Mesothelial cell of epicardium (in vitro differentiated cells): ENCODE results near the gene PRORP. TPM values are rescaled to one million over a fixed set of nuclear protein-coding genes. Genes with fewer than 3 reads are reported as not detected.

Experiments
- DNase-seq, 2 experiments: peaks; one replicate each; pipeline ENCODE4 v3.0.0; 2021; ENCODE audit warnings: low spot score in 2 of 2; ENCODE audit not compliant: unreplicated experiment in 2 of 2
- H3K27ac Mint-ChIP-seq: 2 replicates; pipeline ENCODE4 v1.8.0; 2021; ENCODE audit warnings: mixed read lengths
- H3K27me3 Mint-ChIP-seq: 2 replicates; pipeline ENCODE4 v1.8.0; 2021; ENCODE audit warnings: low read depth, mixed read lengths
- H3K36me3 Mint-ChIP-seq: 2 replicates; pipeline ENCODE4 v1.8.0; 2021; ENCODE audit warnings: mixed read lengths
- H3K4me1 Mint-ChIP-seq: 2 replicates; pipeline ENCODE4 v1.8.0; 2021; ENCODE audit warnings: mixed read lengths
- H3K4me3 Mint-ChIP-seq: 2 replicates; pipeline ENCODE4 v1.8.0; 2021; ENCODE audit warnings: mild to moderate bottlenecking, moderate library complexity, mixed read lengths
- H3K9me3 Mint-ChIP-seq: 2 replicates; pipeline ENCODE4 v1.8.0; 2021; ENCODE audit warnings: mixed read lengths
- total RNA-seq: library from RNA; stranded (reverse); gene quantifications from 3 replicates; pipeline ENCODE4 v1.2.1, GENCODE V29; 2021
- TF ChIP-seq, protein P1 (sequence below): fragments of 200-600 bp; sonication (generic); IDR thresholded peaks from one replicate; pipeline ENCODE4 v1.5.0; 2021; ENCODE audit warnings: antibody characterized with exemption; ENCODE audit not compliant: unreplicated experiment

Gene PRORP
- total RNA-seq, 1 donor from 2014 or later = 31.4 TPM

DNA sequence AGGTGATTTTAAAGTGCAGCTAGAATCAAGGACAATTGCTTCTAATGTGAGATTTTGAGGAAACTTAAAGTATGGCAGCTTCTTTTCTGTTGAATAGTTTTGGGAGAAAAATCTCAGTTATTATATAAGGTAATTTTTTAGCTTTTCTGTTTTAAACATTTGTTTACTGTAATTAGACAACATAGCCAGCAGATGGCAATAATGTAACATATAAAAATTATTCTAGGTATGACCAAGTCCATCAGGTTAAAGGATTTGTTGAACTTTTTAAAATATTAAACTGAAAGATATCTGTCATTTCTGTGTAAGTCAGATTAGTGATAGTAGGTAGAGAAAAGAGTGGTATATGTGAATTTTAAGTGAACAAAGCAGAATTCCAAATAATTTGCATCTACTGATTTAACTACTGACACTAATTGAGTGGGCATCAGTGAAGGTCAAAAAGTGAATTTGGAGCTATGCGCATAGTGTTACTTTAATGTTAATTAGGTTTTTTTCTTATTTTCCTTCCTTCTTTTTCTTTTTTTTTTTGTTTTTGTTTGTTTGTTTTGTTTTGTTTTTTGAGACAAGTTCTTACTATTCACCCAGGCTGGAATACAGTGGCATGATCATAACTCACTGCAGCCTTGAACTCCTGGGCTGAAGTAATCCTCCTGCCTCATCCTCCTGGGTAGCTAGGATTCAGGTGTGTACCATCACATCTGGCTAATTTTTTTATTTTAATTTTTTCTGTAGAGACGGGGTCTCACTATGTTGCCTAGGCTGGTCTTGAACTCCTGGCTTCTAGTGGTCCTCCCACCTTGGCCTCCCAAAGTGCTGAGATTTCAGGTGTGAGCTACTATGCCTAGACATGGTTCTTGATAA is 18.6 kb downstream of the PRORP start:
- Mint-ChIP-seq H3K27ac (no peak overlapping the region), H3K4me3 (no peak overlapping the region), H3K36me3 (peaks cover 2% of the 10 kb centered on the region), H3K9me3 (no peaks in the 10 kb centered on the region), H3K27me3 (no peaks in the 10 kb centered on the region), H3K4me1 (no peaks in the 10 kb centered on the region)
- DNase-seq = no peak
- TF ChIP-seq, protein P1, sequence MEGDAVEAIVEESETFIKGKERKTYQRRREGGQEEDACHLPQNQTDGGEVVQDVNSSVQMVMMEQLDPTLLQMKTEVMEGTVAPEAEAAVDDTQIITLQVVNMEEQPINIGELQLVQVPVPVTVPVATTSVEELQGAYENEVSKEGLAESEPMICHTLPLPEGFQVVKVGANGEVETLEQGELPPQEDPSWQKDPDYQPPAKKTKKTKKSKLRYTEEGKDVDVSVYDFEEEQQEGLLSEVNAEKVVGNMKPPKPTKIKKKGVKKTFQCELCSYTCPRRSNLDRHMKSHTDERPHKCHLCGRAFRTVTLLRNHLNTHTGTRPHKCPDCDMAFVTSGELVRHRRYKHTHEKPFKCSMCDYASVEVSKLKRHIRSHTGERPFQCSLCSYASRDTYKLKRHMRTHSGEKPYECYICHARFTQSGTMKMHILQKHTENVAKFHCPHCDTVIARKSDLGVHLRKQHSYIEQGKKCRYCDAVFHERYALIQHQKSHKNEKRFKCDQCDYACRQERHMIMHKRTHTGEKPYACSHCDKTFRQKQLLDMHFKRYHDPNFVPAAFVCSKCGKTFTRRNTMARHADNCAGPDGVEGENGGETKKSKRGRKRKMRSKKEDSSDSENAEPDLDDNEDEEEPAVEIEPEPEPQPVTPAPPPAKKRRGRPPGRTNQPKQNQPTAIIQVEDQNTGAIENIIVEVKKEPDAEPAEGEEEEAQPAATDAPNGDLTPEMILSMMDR = no peak

DNA sequence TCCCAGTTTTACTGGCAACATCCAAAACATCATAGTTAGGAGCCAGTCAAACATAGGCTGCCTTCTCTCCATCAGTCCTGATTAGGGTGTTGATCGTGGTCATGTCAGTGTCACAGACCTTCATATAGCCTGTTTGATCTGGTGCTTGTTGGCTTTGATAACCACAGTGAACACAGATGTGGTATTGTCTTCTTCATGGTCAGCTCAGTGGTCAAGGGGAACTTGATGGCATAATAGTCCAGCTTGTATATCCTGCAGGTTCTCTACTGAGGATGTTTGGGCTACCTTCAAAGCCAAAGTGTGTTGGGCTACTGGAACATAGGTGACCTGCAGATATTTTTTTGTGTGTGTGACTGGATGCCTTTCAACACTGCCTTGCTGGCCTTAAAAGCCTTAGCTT is 21.7 kb downstream of the PRORP start:
- H3K27me3 Mint-ChIP-seq = no peaks in the 10 kb centered on the region
- peaks cover 10% of the 10 kb centered on the region for H3K9me3 Mint-ChIP-seq
- no peaks in the 10 kb centered on the region for H3K4me1 Mint-ChIP-seq
- no peak overlapping the region for H3K27ac Mint-ChIP-seq
- no peak for DNase-seq
- TF ChIP-seq, protein P1 = no peak
- peaks cover 17% of the 10 kb centered on the region for H3K36me3 Mint-ChIP-seq
- H3K4me3 Mint-ChIP-seq = no peak overlapping the region

DNA sequence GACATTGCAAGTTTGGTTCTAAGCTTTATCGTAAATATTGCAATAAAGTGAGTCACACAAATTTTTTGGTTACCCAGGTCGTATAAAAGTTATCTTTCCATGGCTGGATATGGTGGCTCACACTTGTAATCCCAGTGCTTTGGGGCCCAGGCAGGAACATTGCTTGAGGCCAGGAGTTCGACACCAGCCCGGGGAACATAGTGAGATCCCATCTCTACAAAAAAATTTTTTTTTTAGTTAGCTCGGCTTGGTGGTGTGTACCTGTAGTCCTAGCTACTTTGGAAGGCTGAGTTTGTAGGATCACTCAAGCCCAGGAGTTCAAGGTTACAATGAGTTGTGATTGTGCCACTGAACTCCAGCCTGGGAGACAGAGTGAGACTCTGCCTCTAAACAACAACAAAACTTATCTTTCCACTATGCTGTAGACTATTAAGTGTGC is 24.4 kb downstream of the PRORP start:
- Mint-ChIP-seq H3K27me3 (no peaks in the 10 kb centered on the region), H3K36me3 (peaks cover 32% of the 10 kb centered on the region), H3K9me3 (peaks cover 10% of the 10 kb centered on the region), H3K4me1 (no peaks in the 10 kb centered on the region), H3K27ac (no peak overlapping the region), H3K4me3 (no peak overlapping the region)
- TF ChIP-seq, protein P1 = no peak
- no peak for DNase-seq

DNA sequence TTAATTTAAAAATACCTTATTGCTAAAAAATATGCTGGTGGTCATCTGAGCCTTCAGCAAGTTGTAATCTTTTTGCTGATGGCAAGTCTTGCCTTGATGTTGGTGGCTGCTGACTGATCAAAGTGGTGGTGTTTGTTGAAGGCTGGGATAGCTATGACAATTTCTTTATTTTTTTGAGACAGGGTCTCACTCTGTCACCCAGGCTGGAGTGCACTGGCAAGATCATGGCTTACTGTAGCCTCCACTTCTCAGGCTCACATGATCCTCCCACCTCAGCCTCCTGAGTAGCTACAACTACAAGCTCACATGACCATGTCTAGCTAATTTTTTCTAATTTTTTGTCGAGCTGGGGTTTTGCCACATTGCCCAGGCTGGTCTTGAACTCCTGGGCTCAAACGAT is 24.8 kb downstream of the PRORP start:
- DNase-seq = no peak
- peaks cover 36% of the 10 kb centered on the region for H3K36me3 Mint-ChIP-seq
- H3K27ac Mint-ChIP-seq = no peak overlapping the region
- H3K9me3 Mint-ChIP-seq = peaks cover 10% of the 10 kb centered on the region
- no peaks in the 10 kb centered on the region for H3K4me1 Mint-ChIP-seq
- TF ChIP-seq, protein P1 = no peak
- H3K4me3 Mint-ChIP-seq = no peak overlapping the region
- no peaks in the 10 kb centered on the region for H3K27me3 Mint-ChIP-seq

DNA sequence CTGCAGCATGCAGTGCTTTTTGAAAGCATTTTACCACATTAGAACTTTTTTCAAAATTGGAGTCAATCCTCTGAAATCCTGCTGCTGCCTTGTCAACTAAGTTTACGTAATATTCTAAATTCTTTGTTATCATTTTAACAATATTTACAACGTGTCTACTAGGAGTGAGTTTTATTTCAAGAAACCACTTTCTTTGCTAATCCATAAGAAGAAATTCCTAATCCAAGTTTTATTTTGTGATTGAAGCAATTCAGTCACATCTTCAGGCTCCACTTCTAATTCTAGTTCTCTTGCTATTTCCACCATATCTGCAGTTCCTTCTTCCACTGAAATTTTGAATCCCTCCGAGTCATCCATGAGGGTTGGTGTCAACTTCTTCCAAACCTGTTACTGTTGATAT is 25.4 kb downstream of the PRORP start:
- Mint-ChIP-seq H3K27me3 (no peaks in the 10 kb centered on the region), H3K4me1 (no peaks in the 10 kb centered on the region), H3K4me3 (no peak overlapping the region), H3K9me3 (peaks cover 10% of the 10 kb centered on the region), H3K27ac (no peak overlapping the region), H3K36me3 (peaks cover 36% of the 10 kb centered on the region)
- TF ChIP-seq, protein P1 = no peak
- DNase-seq = no peak
